Fibroblast of gingiva (primary cell): ENCODE results near the gene EIF2B2.
"Not testable (repeated sequence)": the region's sequence is repeated elsewhere in the genome, so short reads cannot be mapped to it uniquely, and the experiment has no call there.

Experiments
- DNase-seq: peaks from one replicate; pipeline ENCODE4 v3.0.0-alpha.2; 2011; ENCODE audit warnings: low read depth

EIF2B2 gene

DNA sequence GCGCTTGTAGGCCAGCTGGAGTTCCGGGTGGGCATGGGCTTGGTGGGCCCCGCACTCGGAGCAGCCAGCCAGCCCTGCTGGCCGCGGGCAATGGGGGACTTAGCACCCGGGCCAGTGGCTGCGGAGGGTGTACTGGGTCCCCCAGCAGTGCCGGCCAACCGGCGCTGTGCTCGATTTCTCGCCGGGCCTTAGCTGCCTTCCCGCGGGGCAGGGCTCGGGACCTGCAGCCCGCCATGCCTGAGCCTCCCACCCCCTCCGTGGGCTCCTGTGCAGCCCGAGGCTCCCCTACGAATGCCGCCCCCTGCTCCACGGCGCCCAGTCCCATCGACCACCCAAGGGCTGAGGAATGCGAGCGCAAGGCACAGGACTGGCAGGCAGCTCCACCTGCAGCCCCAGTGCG, 8.5 kb upstream of the EIF2B2 start:
- DNase-seq = not testable (repeated sequence)

- DNase-seq = not testable (repeated sequence)
These were observed 6.9 kb upstream of the EIF2B2 start for GRCh38 chr14:74995781-74996180.

DNA sequence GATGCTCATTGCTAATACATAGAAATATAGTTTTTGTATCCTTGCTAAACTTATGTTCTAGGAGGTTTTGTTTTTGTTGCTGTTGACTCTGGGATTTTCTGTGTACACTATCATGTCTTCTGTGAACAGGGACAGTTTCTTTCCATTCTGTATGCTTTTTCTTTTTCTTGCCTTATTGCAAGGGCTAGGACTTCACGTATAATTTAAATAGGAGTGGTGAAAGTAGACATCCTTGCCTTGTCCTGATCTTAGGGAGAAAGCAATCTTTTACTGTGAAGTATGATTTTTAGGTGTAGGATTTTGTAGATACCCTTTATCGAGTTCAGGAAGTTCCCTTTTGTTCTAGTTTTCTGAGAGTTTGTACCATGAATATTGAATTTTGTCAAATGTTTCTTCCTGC, 1.5 kb upstream of the EIF2B2 start:
- no peak for DNase-seq

- DNase-seq = no peak
These were observed 822 bp upstream of the EIF2B2 start for GRCh38 chr14:75001899-75002298.

DNA sequence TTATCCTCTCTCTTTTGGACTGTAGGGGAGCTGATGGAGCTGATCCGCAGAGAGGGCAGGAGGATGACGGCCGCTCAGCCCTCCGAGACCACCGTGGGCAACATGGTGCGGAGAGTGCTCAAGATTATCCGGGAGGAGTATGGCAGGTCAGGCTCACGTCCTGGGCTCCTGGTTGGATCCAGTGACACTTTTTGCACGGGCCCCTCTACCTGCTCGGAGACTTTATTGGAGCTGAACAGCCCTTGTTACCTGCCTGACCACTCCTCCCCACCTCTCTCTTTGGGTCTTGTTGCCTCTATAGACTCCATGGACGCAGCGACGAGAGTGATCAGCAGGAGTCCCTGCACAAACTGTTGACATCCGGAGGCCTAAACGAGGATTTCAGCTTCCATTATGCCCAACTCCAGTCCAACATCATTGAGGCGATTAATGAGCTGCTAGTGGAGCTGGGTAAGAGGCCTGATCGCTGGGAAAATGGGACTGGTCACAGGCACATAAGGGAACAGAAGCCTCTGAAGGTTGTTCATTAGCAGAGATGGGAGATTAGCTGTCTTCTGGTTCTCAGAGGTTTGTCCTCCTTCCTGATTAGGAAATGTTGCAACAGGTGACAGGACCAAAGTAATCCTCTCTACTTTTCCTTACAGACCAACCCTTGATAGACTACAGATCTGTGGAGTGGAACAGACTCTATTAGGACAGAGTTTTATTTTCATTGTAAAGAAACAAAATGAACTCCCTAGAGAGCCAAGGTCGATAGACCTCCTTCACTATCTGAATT, 718 bp downstream of the EIF2B2 start:
- DNase-seq = no peak

GRCh38 chr14:75005357-75005756, 2.6 kb downstream of the EIF2B2 start:
- DNase-seq = no peak

DNA sequence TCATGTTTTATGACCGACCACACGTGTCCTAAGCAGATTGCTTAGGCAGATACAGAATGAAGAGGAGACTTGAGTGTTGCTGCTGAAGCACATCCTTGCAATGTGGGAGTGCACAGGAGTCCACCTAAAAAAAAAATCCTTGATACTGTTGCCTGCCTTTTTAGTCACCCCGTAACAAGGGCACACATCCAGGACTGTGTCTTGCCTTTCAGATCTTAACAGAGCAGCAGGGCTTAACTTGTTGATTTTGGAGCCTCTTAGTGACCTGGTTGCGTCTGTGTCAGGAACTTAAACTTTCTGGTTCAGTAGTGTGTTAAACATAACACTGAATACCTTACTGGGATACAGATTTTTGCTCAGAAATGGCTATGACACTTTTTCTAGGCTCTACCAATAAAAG, 6.5 kb downstream of the EIF2B2 start:
- no peak for DNase-seq

DNA sequence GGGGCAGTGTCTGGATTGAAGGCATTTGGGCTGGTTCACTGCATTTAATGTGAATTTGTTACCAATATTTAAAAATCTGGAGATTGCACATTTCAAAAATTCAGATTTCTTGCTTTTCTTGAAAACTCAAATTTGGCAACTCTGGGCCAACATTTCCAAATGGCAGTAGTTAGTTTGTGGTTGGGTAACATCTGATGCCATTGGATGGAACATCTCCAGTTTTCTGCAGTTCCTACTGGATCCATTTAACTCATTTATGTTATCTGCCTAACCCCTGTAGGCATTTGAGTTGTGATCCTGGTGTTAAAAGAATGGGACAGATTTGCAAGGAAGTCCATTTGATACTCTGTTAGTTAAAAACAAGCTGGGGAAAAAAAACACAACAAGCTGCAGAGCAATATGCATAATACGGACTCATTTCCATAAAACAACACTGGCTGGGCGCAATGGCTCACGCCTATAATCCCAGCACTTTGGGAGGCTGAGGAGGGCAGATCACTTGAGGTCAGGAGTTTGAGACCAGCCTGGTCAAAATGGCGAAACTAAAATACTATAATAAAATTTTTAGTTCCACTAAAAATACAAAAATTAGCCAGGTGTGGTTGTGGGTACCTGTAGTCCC, 7.9 kb downstream of the EIF2B2 start:
- DNase-seq = peak; percentile 86

GRCh38 chr14:75011356-75011994, 8.8 kb downstream of the EIF2B2 start:
- peak; percentile 69 for DNase-seq

DNA sequence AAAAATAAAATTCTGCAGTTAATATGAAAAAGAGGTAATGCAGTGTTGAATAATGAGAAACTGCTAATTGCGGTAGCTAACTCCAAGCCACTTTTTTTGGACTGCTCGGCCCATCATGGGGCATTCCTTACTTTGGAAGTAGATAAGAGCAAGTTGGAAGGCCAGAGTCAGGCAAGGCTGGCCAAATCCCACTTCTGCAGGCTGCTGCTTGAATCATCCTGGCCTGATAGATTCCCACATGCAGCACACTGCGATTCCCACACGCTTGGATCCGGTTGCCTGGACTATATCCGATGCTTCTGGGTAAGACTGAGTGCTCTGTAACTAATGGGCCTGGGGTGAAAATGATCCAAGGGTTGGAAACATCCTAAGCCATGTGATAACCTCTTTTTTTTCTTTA, 10.6 kb downstream of the EIF2B2 start:
- DNase-seq = no peak

DNA sequence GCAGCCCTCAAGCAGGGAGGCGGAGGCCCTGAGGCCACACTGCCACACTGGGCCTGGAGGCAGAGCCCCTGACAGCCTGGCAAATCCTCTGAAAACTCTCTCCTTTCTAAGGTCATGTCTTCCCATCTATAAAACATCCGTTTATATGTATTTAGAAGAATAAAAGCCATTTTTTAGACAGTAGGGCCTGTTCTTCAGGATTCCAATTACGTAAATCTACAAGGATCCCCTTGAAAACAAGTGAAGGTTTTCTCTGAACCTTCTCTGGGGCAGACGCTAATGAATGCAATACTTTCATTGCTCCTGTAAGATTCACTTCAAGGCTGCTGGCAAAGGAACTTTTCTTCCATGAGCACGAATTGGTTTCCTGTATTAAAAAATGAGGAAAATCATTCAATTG, 12.8 kb downstream of the EIF2B2 start:
- DNase-seq = no peak

GRCh38 chr14:75016815-75017214, 14.1 kb downstream of the EIF2B2 start:
- DNase-seq = no peak

- DNase-seq = no peak
These were observed 16.0 kb downstream of the EIF2B2 start for GRCh38 chr14:75018694-75019093.

GRCh38 chr14:75022655-75023054, 19.9 kb downstream of the EIF2B2 start:
- no peak for DNase-seq

GRCh38 chr14:75023108-75023507, 20.4 kb downstream of the EIF2B2 start:
- DNase-seq = no peak

DNA sequence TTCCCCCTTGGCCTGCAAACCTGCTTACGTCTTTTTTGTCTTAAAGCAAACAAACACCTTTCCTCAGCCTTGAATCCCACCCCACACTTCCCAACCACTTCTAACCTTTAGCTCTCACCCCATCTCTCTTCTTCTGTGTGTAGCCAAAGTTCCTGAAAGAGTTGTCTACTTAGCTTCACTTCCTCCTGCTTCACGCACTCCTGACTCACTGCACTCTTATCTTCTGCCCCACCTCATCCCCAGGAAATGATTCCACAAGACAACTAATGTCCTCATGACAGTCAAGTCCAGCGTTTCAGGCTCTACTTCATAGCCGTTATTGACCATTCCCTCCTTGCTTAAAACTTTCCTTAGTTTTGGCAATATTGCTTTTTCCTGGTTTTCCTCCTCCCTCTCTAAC, 22.4 kb downstream of the EIF2B2 start:
- no peak for DNase-seq

- no peak for DNase-seq
These were observed 23.2 kb downstream of the EIF2B2 start for GRCh38 chr14:75025876-75026275.

- no peak for DNase-seq
These were observed 27.4 kb downstream of the EIF2B2 start for GRCh38 chr14:75030147-75030546.

DNA sequence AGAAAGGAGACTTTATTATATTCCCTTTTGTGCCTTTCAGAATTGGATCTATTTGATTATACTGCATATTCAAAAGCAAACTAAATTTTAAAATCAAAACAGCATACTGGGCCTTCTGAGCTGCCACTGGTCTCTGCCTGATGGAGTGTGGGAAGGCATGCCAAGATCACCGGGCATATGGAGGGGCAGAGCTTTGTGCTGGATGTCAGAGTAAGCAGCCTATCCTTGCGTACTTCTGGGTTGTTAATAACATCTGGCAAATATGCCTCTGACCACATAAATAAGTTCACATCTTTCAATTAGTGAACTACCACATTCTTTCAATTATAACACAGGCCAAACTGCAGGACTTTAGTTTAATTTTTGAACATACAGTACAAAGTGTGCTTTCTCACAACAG, 30.2 kb downstream of the EIF2B2 start:
- DNase-seq = peak; percentile 25

DNA sequence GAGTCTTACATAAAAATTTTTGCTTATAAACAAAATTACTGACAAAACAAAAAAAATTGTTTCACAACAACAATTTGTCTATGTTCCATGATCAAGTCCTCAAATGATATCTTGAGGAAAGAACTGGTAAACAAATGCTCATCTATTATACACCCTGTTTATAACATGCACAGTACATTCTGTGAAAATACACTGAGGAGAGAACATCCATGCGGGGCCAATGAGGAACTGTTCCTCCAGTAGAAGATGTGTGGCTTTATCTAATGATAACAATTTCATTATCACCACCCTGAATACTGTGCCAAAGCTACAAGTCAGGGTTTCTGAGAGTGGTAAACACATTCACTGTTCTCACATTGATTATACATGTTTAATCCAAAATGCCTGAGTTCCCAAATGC, 37.8 kb downstream of the EIF2B2 start:
- no peak for DNase-seq

GRCh38 chr14:75040959-75041358, 38.2 kb downstream of the EIF2B2 start:
- DNase-seq = no peak

- no peak for DNase-seq
These were observed 38.9 kb downstream of the EIF2B2 start for GRCh38 chr14:75041613-75042012.

GRCh38 chr14:75042035-75042434, 39.3 kb downstream of the EIF2B2 start:
- peak; percentile 72 for DNase-seq
